ENCODE data around the gene RTF1.

RTF1 gene

GRCh38 chr15:41482110-41482877 lies 65.4 kb downstream of the RTF1 start:
- no peaks in the 10 kb centered on the region for H3K27me3 ChIP-seq (replicated peaks)
- H3K27ac ChIP-seq = no peak overlapping the region
- H3K4me3 ChIP-seq (ENCODE audit: low read depth, low read length) = no peak overlapping the region
- peaks cover 40% of the 10 kb centered on the region for H3K36me3 ChIP-seq (replicated peaks)
- TF ChIP-seq, protein P1, sequence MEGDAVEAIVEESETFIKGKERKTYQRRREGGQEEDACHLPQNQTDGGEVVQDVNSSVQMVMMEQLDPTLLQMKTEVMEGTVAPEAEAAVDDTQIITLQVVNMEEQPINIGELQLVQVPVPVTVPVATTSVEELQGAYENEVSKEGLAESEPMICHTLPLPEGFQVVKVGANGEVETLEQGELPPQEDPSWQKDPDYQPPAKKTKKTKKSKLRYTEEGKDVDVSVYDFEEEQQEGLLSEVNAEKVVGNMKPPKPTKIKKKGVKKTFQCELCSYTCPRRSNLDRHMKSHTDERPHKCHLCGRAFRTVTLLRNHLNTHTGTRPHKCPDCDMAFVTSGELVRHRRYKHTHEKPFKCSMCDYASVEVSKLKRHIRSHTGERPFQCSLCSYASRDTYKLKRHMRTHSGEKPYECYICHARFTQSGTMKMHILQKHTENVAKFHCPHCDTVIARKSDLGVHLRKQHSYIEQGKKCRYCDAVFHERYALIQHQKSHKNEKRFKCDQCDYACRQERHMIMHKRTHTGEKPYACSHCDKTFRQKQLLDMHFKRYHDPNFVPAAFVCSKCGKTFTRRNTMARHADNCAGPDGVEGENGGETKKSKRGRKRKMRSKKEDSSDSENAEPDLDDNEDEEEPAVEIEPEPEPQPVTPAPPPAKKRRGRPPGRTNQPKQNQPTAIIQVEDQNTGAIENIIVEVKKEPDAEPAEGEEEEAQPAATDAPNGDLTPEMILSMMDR (IDR thresholded peaks at IDR 0.05; ENCODE audit: low read depth, low read length, missing control alignments) = no peak
- DNase-seq = no peak
- in situ Hi-C loops (cut with HindIII; ENCODE audit: low pct_ligation_motif_present, low sequenced_read_pairs) = no loop called here

DNA sequence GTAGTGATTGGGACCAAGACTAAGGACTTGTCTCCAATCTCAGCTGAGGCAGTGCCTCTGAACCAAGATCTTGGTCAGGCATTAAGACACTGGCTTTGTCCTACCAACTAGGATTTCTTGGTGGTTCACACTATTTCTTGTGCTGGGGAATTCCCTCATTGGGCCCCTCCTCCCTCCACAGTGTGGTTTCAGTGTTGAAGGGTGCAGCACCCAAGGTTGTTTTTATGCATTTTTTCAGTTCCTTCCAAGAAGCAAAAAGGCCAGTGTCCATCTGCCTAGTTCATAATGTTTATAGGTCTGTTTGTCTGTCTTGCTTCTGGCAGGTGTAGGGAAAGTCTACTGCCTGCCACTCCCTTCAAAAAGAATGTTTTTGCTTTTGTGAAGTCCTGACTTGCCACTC lies 66.2 kb downstream of the RTF1 start:
- DNase-seq = no peak
- TF ChIP-seq, protein P1 (IDR thresholded peaks at IDR 0.05; ENCODE audit: low read depth, low read length, missing control alignments) = no peak
- Histone ChIP-seq H3K27ac (no peak overlapping the region), H3K27me3 (replicated peaks) (no peaks in the 10 kb centered on the region), H3K36me3 (replicated peaks) (peaks cover 35% of the 10 kb centered on the region), H3K4me3 (ENCODE audit: low read depth, low read length) (no peak overlapping the region)
- in situ Hi-C loops (cut with HindIII; ENCODE audit: low pct_ligation_motif_present, low sequenced_read_pairs) = no loop called here

DNA sequence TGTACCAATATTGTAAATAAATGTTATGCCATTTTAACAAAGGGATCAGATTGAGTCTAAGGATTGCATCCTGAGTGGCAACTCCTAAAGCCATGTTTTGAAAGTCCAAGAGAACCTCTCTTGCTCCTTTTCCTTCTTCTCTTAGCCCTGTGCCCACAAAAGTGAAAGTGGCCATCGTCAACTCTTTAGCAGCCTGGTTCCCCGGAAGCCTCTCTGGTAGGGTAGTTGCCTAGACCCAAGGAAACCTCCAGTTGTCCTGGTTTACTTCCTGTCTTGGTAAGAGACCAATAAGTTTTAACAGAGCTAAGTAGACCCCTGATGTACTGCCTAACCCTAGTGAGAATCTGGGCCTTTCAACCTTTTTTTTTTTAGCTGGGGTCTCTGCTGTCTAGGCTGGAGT lies 66.6 kb downstream of the RTF1 start:
- no peaks in the 10 kb centered on the region for H3K27me3 ChIP-seq (replicated peaks)
- no peak overlapping the region for H3K4me3 ChIP-seq (ENCODE audit: low read depth, low read length)
- no peak for DNase-seq

GRCh38 chr15:41484937-41485625 lies 68.2 kb downstream of the RTF1 start:
- TF ChIP-seq, protein P1 (IDR thresholded peaks at IDR 0.05; ENCODE audit: low read depth, low read length, missing control alignments) = no peak
- Histone ChIP-seq H3K4me3 (ENCODE audit: low read depth, low read length) (no peak overlapping the region), H3K36me3 (replicated peaks) (peaks cover 21% of the 10 kb centered on the region), H3K27ac (no peak overlapping the region), H3K27me3 (replicated peaks) (no peaks in the 10 kb centered on the region)
- in situ Hi-C loops (cut with HindIII; ENCODE audit: low pct_ligation_motif_present, low sequenced_read_pairs) = no loop called here
- DNase-seq = no peak

More for the DNA sequence above, 66.6 kb downstream of the RTF1 start:
- in situ Hi-C loops (cut with HindIII; ENCODE audit: low pct_ligation_motif_present, low sequenced_read_pairs) = no loop called here
- TF ChIP-seq, protein P1 (IDR thresholded peaks at IDR 0.05; ENCODE audit: low read depth, low read length, missing control alignments) = no peak
- no peak overlapping the region for H3K27ac ChIP-seq
- H3K36me3 ChIP-seq (replicated peaks) = peaks cover 33% of the 10 kb centered on the region

- peaks cover 10% of the 10 kb centered on the region for H3K36me3 ChIP-seq (replicated peaks)
- H3K27ac ChIP-seq = no peak overlapping the region
- no peaks in the 10 kb centered on the region for H3K27me3 ChIP-seq (replicated peaks)
- TF ChIP-seq, protein P1 (IDR thresholded peaks at IDR 0.05; ENCODE audit: low read depth, low read length, missing control alignments) = no peak
- no peak for DNase-seq
- in situ Hi-C loops (cut with HindIII; ENCODE audit: low pct_ligation_motif_present, low sequenced_read_pairs) = no loop called here
- H3K4me3 ChIP-seq (ENCODE audit: low read depth, low read length) = no peak overlapping the region
Measured at GRCh38 chr15:41486286-41486685, 69.4 kb downstream of the RTF1 start.

All from brain microvascular endothelial cell (primary cell).